Fibroblast of lung (primary cell): ENCODE results near the gene PRLR. TPM values are rescaled to one million over a fixed set of nuclear protein-coding genes. Genes with fewer than 3 reads are reported as not detected.
A peak's percentile ranks its signal among the peaks of the same experiment; 100 is the strongest.

Experiments
- DNase-seq, 2 donors: peaks; one replicate each; pipeline versions ENCODE4 v3.0.0 to v3.0.0-alpha.2; 2010; ENCODE audit warnings: low read depth in 2 of 2
- H2AFZ ChIP-seq: 2 replicates; pipeline ENCODE4 v1.5.1; 2012; ENCODE audit warnings: low read length, control low read depth, inconsistent platforms
- H3K27ac ChIP-seq: 2 replicates; pipeline ENCODE4 v1.5.1; 2011; ENCODE audit warnings: low read length, control low read depth; ENCODE audit not compliant: insufficient read depth
- H3K27me3 ChIP-seq: 2 replicates; pipeline ENCODE4 v1.5.1; 2011; ENCODE audit warnings: mild to moderate bottlenecking, low read length; ENCODE audit not compliant: control insufficient read depth, insufficient read depth
- H3K36me3 ChIP-seq: 2 replicates; pipeline ENCODE4 v1.5.1; 2011; ENCODE audit warnings: low read length; ENCODE audit not compliant: control insufficient read depth, insufficient read depth
- H3K4me1 ChIP-seq: 2 replicates; pipeline ENCODE4 v1.5.1; 2011; ENCODE audit warnings: low read length; ENCODE audit not compliant: control insufficient read depth, insufficient read depth; ENCODE audit errors: extremely low read depth
- H3K4me2 ChIP-seq: 2 replicates; pipeline ENCODE4 v1.5.1; 2011; ENCODE audit warnings: low read length, control low read depth; ENCODE audit not compliant: insufficient read depth; ENCODE audit errors: extremely low read depth
- H3K4me3 ChIP-seq, 4 experiments: fragments of 200-600 bp in 1 of 4; sonication (generic) in 1 of 4; replicated peaks in 1 of 4; 2 replicates each; pipeline ENCODE4 v1.5.1; 2011 to 2016; ENCODE audit warnings: low read length in 4 of 4, low read depth in 3 of 4, mild to moderate bottlenecking in 3 of 4, control low read depth in 2 of 4, inconsistent platforms in 1 of 4, mixed read lengths in 1 of 4; ENCODE audit not compliant: insufficient read depth in 1 of 4; ENCODE audit errors: control extremely low read depth in 1 of 4
- H3K79me2 ChIP-seq: 2 replicates; pipeline ENCODE4 v1.5.1; 2012; ENCODE audit warnings: mild to moderate bottlenecking, low read length, inconsistent platforms; ENCODE audit not compliant: control insufficient read depth, insufficient read depth
- H3K9ac ChIP-seq: 2 replicates; pipeline ENCODE4 v1.5.1; 2011; ENCODE audit warnings: mild to moderate bottlenecking, low read length, control low read depth; ENCODE audit not compliant: insufficient read depth
- H3K9me3 ChIP-seq: 2 replicates; pipeline ENCODE4 v1.5.1; 2012; ENCODE audit warnings: low read depth, low read length; ENCODE audit not compliant: control insufficient read depth, insufficient read depth
- H4K20me1 ChIP-seq: 2 replicates; pipeline ENCODE4 v1.5.1; 2011; ENCODE audit warnings: low read length; ENCODE audit not compliant: control insufficient read depth, insufficient read depth; ENCODE audit errors: extremely low read depth
- CTCF ChIP-seq, 2 donors: IDR thresholded peaks in 1 of 2; conservative IDR thresholded peaks in 1 of 2; 1 replicate in 1 of 2; 2 replicates in 1 of 2; pipeline ENCODE4 v1.5.1; 2011 to 2012; ENCODE audit warnings: low read length in 2 of 2, control low read depth in 1 of 2, inconsistent platforms in 1 of 2, low read depth in 1 of 2, mild to moderate bottlenecking in 1 of 2
- EZH2 ChIP-seq: IDR thresholded peaks from 2 replicates; pipeline ENCODE4 v1.5.1; 2012; ENCODE audit warnings: low read length, control low read depth, mild to moderate bottlenecking; ENCODE audit errors: missing control alignments
- polyA plus RNA-seq, 2 donors: library from polyadenylated mRNA; depleted of rRNA in 1 of 2; stranded (reverse) in 1 of 2; unstranded in 1 of 2; fragments of >200 nt; gene quantifications; 2 replicates each; pipeline ENCODE4 v1.2.1, GENCODE V29; 2011 to 2012; ENCODE audit warnings: missing spikeins in 1 of 2
- total RNA-seq: library from RNA; depleted of rRNA; stranded (reverse); fragments of >200 nt; gene quantifications from 2 replicates; pipeline ENCODE4 v1.2.1, GENCODE V29; 2014

PRLR gene
- total and polyA plus RNA-seq, 2 donors (not counting 1 experiment from before 2014, with no cell fraction given): 0.33 to 0.41 TPM

- DNase-seq: no peak
- Histone ChIP-seq H4K20me1 (no peaks in the 10 kb centered on the region), H3K4me2 (no peak overlapping the region), H3K4me1 (peaks cover 6% of the 10 kb centered on the region), H3K4me3 (no peak overlapping the region), H3K79me2 (no peaks in the 10 kb centered on the region), H3K27me3 (peaks cover 12% of the 10 kb centered on the region), H3K9ac (no peak overlapping the region), H3K27ac (no peak overlapping the region), H2AFZ (no peak overlapping the region), H3K9me3 (no peaks in the 10 kb centered on the region), H3K36me3 (no peaks in the 10 kb centered on the region)
- TF ChIP-seq CTCF (conservative IDR thresholded peaks at IDR 0.05 in 1 of 2, IDR thresholded peaks at IDR 0.05 in 1 of 2; ENCODE audit: low read depth in 1 of 2, low read length in 2 of 2) (no peak), EZH2 (no peak)
Measured at GRCh38 chr5:35201291-35201690, 29.0 kb downstream of the PRLR start.

- H4K20me1 ChIP-seq: no peaks in the 10 kb centered on the region
- H3K4me2 ChIP-seq: no peak overlapping the region
- no peaks in the 10 kb centered on the region for H3K79me2 ChIP-seq
- peaks cover 6% of the 10 kb centered on the region for H3K4me1 ChIP-seq
- no peaks in the 10 kb centered on the region for H3K9me3 ChIP-seq
- no peak for DNase-seq
- TF ChIP-seq EZH2: no peak
- TF ChIP-seq CTCF (conservative IDR thresholded peaks at IDR 0.05 in 1 of 2, IDR thresholded peaks at IDR 0.05 in 1 of 2; ENCODE audit: low read depth in 1 of 2, low read length in 2 of 2): no peak
- H3K9ac ChIP-seq: no peak overlapping the region
- H3K4me3 ChIP-seq: no peak overlapping the region
- no peaks in the 10 kb centered on the region for H3K36me3 ChIP-seq
- peaks cover 12% of the 10 kb centered on the region for H3K27me3 ChIP-seq
- H2AFZ ChIP-seq: no peak overlapping the region
- H3K27ac ChIP-seq: no peak overlapping the region
Measured at GRCh38 chr5:35199886-35200285, 30.4 kb downstream of the PRLR start.

- H3K79me2 ChIP-seq: no peaks in the 10 kb centered on the region
- TF ChIP-seq CTCF (conservative IDR thresholded peaks at IDR 0.05 in 1 of 2, IDR thresholded peaks at IDR 0.05 in 1 of 2; ENCODE audit: low read depth in 1 of 2, low read length in 2 of 2) (no peak), EZH2 (no peak)
- H3K27ac ChIP-seq: no peak overlapping the region
- no peaks in the 10 kb centered on the region for H4K20me1 ChIP-seq
- H3K27me3 ChIP-seq: peaks cover 16% of the 10 kb centered on the region
- H3K36me3 ChIP-seq: no peaks in the 10 kb centered on the region
- no peaks in the 10 kb centered on the region for H3K9me3 ChIP-seq
- peaks cover 6% of the 10 kb centered on the region for H3K4me1 ChIP-seq
- no peak overlapping the region for H3K9ac ChIP-seq
- H2AFZ ChIP-seq: no peak overlapping the region
- no peak overlapping the region for H3K4me3 ChIP-seq
- H3K4me2 ChIP-seq: peak overlapping the region; percentile 54
- peak in 1 of 2 donors; percentile 60 for DNase-seq
Measured at GRCh38 chr5:35198686-35199085, 31.6 kb downstream of the PRLR start.
